ENCODE results near the gene SEMA7A. TPM values are rescaled to one million over a fixed set of nuclear protein-coding genes. Genes with fewer than 3 reads are reported as not detected.

The SEMA7A gene
- total RNA-seq, 1 experiment from 2014 or later: 0.45 TPM

- ChIA-PET CTCF (interaction anchor here (0.7 kb wide), 1 partner anchor 10 kb away, joined by 7 read pairs; no protein-coding TSS in a partner anchor), POLR2A (ENCODE audit: low non-redundant PET) (no interaction called here)
- no TSS peak for BruUV-seq (replicated peaks)
- H3K36me3 ChIP-seq (ENCODE audit: insufficient read depth, low read length, poor library complexity, severe bottlenecking): no peaks in the 10 kb centered on the region
- no peak for DNase-seq (ENCODE audit: low spot score)
- TF ChIP-seq CTCF (conservative IDR thresholded peaks at IDR 0.05; ENCODE audit: low read depth, low read length) (no peak), EZH2 (IDR thresholded peaks at IDR 0.05; ENCODE audit: borderline replicate concordance, low read depth, low read length, poor library complexity, severe bottlenecking) (peak; percentile 47)
- H3K27ac ChIP-seq (ENCODE audit: low read depth, low read length, poor library complexity, severe bottlenecking): no peak overlapping the region
- H3K4me3 ChIP-seq (ENCODE audit: low read depth, low read length, poor library complexity, severe bottlenecking): peak overlapping the region; percentile 61
- intact Hi-C loops (cut with micrococcal nuclease; ENCODE audit: unreplicated experiment): no loop called here
- H3K27me3 ChIP-seq (replicated peaks; ENCODE audit: insufficient read depth, low read depth, low read length, poor library complexity): peaks cover 26% of the 10 kb centered on the region
- peaks cover 11% of the 10 kb centered on the region for H3K4me1 ChIP-seq (ENCODE audit: insufficient read depth, low read length, poor library complexity, severe bottlenecking)
- no peaks in the 10 kb centered on the region for H3K9me3 ChIP-seq (ENCODE audit: low read depth, low read length, poor library complexity, severe bottlenecking)
Observed at GRCh38 chr15:74432968-74433591, 678 bp downstream of the SEMA7A start.

- Histone ChIP-seq H3K27me3 (replicated peaks; ENCODE audit: insufficient read depth, low read depth, low read length, poor library complexity) (peaks cover 26% of the 10 kb centered on the region), H3K4me1 (ENCODE audit: insufficient read depth, low read length, poor library complexity, severe bottlenecking) (peaks cover 11% of the 10 kb centered on the region), H3K4me3 (ENCODE audit: low read depth, low read length, poor library complexity, severe bottlenecking) (peak overlapping the region; percentile 61), H3K27ac (ENCODE audit: low read depth, low read length, poor library complexity, severe bottlenecking) (no peak overlapping the region), H3K36me3 (ENCODE audit: insufficient read depth, low read length, poor library complexity, severe bottlenecking) (no peaks in the 10 kb centered on the region), H3K9me3 (ENCODE audit: low read depth, low read length, poor library complexity, severe bottlenecking) (no peaks in the 10 kb centered on the region)
- ChIA-PET POLR2A (ENCODE audit: low non-redundant PET) (interaction anchor here (0.6 kb wide), 1 partner anchor 48 kb away, joined by 4 read pairs; no protein-coding TSS in a partner anchor), CTCF (interaction anchor here (0.5 to 0.9 kb wide), 2 partner anchors 51 to 53 kb away, joined by 4 to 10 read pairs; no protein-coding TSS in a partner anchor)
- intact Hi-C loops (cut with micrococcal nuclease; ENCODE audit: unreplicated experiment): no loop called here
- no peak for DNase-seq (ENCODE audit: low spot score)
- TF ChIP-seq EZH2 (IDR thresholded peaks at IDR 0.05; ENCODE audit: borderline replicate concordance, low read depth, low read length, poor library complexity, severe bottlenecking) (peak; percentile 33), CTCF (conservative IDR thresholded peaks at IDR 0.05; ENCODE audit: low read depth, low read length) (no peak)
- no TSS peak for BruUV-seq (replicated peaks)
Observed at GRCh38 chr15:74432271-74432967, 1.3 kb downstream of the SEMA7A start.

GRCh38 chr15:74431645-74432044 lies 2.1 kb downstream of the SEMA7A start:
- peaks cover 11% of the 10 kb centered on the region for H3K4me1 ChIP-seq (ENCODE audit: insufficient read depth, low read length, poor library complexity, severe bottlenecking)
- DNase-seq (ENCODE audit: low spot score): no peak
- POLR2A ChIA-PET (ENCODE audit: low non-redundant PET): interaction anchor here (0.6 kb wide), 1 partner anchor 47 kb away, joined by 4 read pairs; no protein-coding TSS in a partner anchor
- CTCF ChIA-PET: interaction anchor here (0.9 kb wide), 1 partner anchor 50 kb away, joined by 10 read pairs; no protein-coding TSS in a partner anchor
- BruUV-seq (replicated peaks): no TSS peak
- H3K27ac ChIP-seq (ENCODE audit: low read depth, low read length, poor library complexity, severe bottlenecking): no peak overlapping the region
- H3K36me3 ChIP-seq (ENCODE audit: insufficient read depth, low read length, poor library complexity, severe bottlenecking): no peaks in the 10 kb centered on the region
- intact Hi-C loops (cut with micrococcal nuclease; ENCODE audit: unreplicated experiment): no loop called here
- no peak for TF ChIP-seq EZH2 (IDR thresholded peaks at IDR 0.05; ENCODE audit: borderline replicate concordance, low read depth, low read length, poor library complexity, severe bottlenecking)
- no peak for TF ChIP-seq CTCF (conservative IDR thresholded peaks at IDR 0.05; ENCODE audit: low read depth, low read length)
- H3K4me3 ChIP-seq (ENCODE audit: low read depth, low read length, poor library complexity, severe bottlenecking): no peak overlapping the region
- peaks cover 26% of the 10 kb centered on the region for H3K27me3 ChIP-seq (replicated peaks; ENCODE audit: insufficient read depth, low read depth, low read length, poor library complexity)
- H3K9me3 ChIP-seq (ENCODE audit: low read depth, low read length, poor library complexity, severe bottlenecking): no peaks in the 10 kb centered on the region

Measured in A673 (cell line).